NCI-H1930 (cell line): ENCODE data around the gene IGF1R.

Experiments
- DNase-seq, 2 experiments: peaks; one replicate each; lab custom pipeline; 2025; lab: John Stamatoyannopoulos, UW

IGF1R gene

GRCh38 chr15:98705070-98705469 lies 56.7 kb downstream of the IGF1R start:
- no peak for DNase-seq

GRCh38 chr15:98706387-98706786 lies 58.0 kb downstream of the IGF1R start:
- no peak for DNase-seq

GRCh38 chr15:98706986-98707385 lies 58.6 kb downstream of the IGF1R start:
- DNase-seq, result no peak

GRCh38 chr15:98708037-98708590 lies 59.8 kb downstream of the IGF1R start:
- DNase-seq, result no peak

GRCh38 chr15:98711810-98712209 lies 63.5 kb downstream of the IGF1R start:
- DNase-seq, result no peak

- DNase-seq, result no peak
Measured at GRCh38 chr15:98712845-98713584, 64.7 kb downstream of the IGF1R start.

GRCh38 chr15:98713585-98714001 lies 65.3 kb downstream of the IGF1R start:
- no peak for DNase-seq

- DNase-seq, result no peak
Measured at GRCh38 chr15:98714922-98715321, 66.6 kb downstream of the IGF1R start.

GRCh38 chr15:98715401-98715800 lies 67.1 kb downstream of the IGF1R start:
- DNase-seq, result no peak

GRCh38 chr15:98715890-98716443 lies 67.6 kb downstream of the IGF1R start:
- DNase-seq, result no peak

GRCh38 chr15:98717371-98717770 lies 69.0 kb downstream of the IGF1R start:
- DNase-seq, result no peak

GRCh38 chr15:98717942-98718341 lies 69.6 kb downstream of the IGF1R start:
- DNase-seq, result no peak

GRCh38 chr15:98718426-98719136 lies 70.2 kb downstream of the IGF1R start:
- DNase-seq, result no peak

GRCh38 chr15:98719137-98719740 lies 70.9 kb downstream of the IGF1R start:
- no peak for DNase-seq

GRCh38 chr15:98720031-98720430 lies 71.7 kb downstream of the IGF1R start:
- DNase-seq, result no peak

GRCh38 chr15:98720577-98721565 lies 72.5 kb downstream of the IGF1R start:
- no peak for DNase-seq

- DNase-seq, result no peak
Measured at GRCh38 chr15:98722209-98722608, 73.9 kb downstream of the IGF1R start.

- no peak for DNase-seq
Measured at GRCh38 chr15:98722645-98723044, 74.3 kb downstream of the IGF1R start.

GRCh38 chr15:98723195-98723594 lies 74.9 kb downstream of the IGF1R start:
- DNase-seq, result no peak

GRCh38 chr15:98724048-98724447 lies 75.7 kb downstream of the IGF1R start:
- DNase-seq, result no peak

- DNase-seq, result no peak
Measured at GRCh38 chr15:98724494-98724893, 76.2 kb downstream of the IGF1R start.
